ENCODE data around the gene RNF212B.

GRCh38 chr14:23242076-23242475 is 4.3 kb downstream of the RNF212B start:
- TF ChIP-seq TARDBP (IDR thresholded peaks at IDR 0.05) (no peak), ARNT (IDR thresholded peaks at IDR 0.05) (no peak), FOXM1 (IDR thresholded peaks at IDR 0.05; ENCODE audit: borderline replicate concordance) (no peak), ELF4 (IDR thresholded peaks at IDR 0.05) (no peak), PKNOX1 (IDR thresholded peaks at IDR 0.05) (no peak), FOXK2 (IDR thresholded peaks at IDR 0.05) (no peak), SP1 (IDR thresholded peaks at IDR 0.05) (no peak), LEF1 (IDR thresholded peaks at IDR 0.05; ENCODE audit: borderline replicate concordance) (no peak), BHLHE40 (IDR thresholded peaks at IDR 0.05; ENCODE audit: borderline replicate concordance) (no peak), FOXA1 (IDR thresholded peaks at IDR 0.05) (no peak), SUZ12 (IDR thresholded peaks at IDR 0.05) (no peak)

Data from HEK293T (cell line).